Fibroblast of the aortic adventitia (primary cell): ENCODE results near the gene PADI3. TPM values are rescaled to one million over a fixed set of nuclear protein-coding genes. Genes with fewer than 3 reads are reported as not detected.

Experiments
- DNase-seq: peaks from one replicate; pipeline ENCODE4 v3.0.0-alpha.2; 2010; ENCODE audit warnings: low read depth
- H3K4me3 ChIP-seq: 2 replicates; pipeline ENCODE4 v1.5.1; 2011; ENCODE audit warnings: low read depth, mild to moderate bottlenecking, control low read depth, low read length, moderate library complexity
- total RNA-seq: library from RNA; depleted of rRNA; stranded (reverse); fragments of >200 nt; gene quantifications from 2 replicates; pipeline ENCODE4 v1.2.3, GENCODE V29; 2012; ENCODE audit warnings: low replicate concordance
- TF ChIP-seq, protein P1 (sequence below): IDR thresholded peaks from 2 replicates; pipeline ENCODE4 v1.5.1; 2011; ENCODE audit warnings: mild to moderate bottlenecking, low read length, control low read depth, inconsistent platforms; ENCODE audit not compliant: insufficient read depth

The PADI3 gene
- total RNA-seq, 1 donor = not detected

DNA sequence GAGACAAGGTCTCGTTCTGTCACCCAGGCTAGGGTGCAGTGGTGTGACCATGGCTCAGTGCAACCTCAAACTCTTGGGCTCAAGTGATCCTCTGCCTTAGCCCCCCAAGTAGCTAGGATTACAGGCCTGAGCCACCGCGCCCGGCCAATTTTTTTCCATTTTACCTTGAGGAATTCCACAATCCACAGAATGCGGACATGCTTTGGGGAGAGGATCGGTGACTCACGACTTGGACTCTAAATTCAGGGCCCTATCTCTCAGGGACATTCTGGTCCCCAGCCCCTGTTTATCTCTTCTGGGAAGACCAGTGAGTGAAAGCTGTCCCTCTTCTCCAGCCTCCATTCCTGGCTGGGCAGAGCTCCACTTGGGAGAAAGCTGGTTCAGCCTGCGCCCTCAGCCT is 38.7 kb upstream of the PADI3 start:
- H3K4me3 ChIP-seq = no peak overlapping the region
- no peak for DNase-seq
- TF ChIP-seq, protein P1, sequence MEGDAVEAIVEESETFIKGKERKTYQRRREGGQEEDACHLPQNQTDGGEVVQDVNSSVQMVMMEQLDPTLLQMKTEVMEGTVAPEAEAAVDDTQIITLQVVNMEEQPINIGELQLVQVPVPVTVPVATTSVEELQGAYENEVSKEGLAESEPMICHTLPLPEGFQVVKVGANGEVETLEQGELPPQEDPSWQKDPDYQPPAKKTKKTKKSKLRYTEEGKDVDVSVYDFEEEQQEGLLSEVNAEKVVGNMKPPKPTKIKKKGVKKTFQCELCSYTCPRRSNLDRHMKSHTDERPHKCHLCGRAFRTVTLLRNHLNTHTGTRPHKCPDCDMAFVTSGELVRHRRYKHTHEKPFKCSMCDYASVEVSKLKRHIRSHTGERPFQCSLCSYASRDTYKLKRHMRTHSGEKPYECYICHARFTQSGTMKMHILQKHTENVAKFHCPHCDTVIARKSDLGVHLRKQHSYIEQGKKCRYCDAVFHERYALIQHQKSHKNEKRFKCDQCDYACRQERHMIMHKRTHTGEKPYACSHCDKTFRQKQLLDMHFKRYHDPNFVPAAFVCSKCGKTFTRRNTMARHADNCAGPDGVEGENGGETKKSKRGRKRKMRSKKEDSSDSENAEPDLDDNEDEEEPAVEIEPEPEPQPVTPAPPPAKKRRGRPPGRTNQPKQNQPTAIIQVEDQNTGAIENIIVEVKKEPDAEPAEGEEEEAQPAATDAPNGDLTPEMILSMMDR = no peak

DNA sequence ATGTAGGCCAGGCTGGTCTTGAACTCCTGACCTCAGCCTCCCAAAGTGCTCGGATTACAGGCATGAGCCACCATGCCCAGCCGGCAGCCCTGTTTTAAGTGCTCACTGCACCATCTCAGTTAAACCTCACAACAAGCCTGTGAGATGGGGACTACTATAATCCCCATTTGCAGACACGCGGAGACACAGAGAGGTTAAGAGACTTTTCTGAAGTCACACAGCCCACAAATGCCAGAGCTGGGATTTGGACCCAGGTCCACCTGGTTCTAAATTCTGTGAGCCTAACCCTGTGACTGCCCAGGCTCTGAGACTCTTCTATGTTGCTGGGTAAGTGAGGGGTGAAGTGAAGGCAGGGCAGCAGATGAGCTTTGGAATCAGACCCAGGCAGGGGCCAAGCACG is 37.5 kb upstream of the PADI3 start:
- DNase-seq = no peak
- TF ChIP-seq, protein P1 = no peak
- no peak overlapping the region for H3K4me3 ChIP-seq

DNA sequence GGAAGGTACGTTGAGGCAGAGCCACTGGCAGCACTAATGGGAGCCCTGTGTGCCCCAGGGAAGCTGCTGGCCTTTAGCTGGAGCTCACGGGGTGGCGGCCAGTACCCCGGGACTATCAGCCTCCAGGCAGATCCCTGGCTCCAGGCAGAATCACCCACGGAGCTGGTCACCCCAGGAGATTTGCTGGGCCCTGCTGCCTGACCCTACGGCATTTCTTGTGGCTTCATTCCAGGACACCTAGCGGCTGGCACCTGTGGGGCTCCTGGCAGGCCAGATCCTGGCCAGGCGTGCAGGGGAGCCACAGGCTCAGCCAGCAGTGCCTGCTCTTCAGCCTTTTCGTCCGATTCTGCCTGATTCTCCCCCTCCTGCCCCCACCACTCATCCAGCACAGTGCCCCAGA is 36.9 kb upstream of the PADI3 start:
- TF ChIP-seq, protein P1 = no peak
- no peak overlapping the region for H3K4me3 ChIP-seq
- DNase-seq = no peak

DNA sequence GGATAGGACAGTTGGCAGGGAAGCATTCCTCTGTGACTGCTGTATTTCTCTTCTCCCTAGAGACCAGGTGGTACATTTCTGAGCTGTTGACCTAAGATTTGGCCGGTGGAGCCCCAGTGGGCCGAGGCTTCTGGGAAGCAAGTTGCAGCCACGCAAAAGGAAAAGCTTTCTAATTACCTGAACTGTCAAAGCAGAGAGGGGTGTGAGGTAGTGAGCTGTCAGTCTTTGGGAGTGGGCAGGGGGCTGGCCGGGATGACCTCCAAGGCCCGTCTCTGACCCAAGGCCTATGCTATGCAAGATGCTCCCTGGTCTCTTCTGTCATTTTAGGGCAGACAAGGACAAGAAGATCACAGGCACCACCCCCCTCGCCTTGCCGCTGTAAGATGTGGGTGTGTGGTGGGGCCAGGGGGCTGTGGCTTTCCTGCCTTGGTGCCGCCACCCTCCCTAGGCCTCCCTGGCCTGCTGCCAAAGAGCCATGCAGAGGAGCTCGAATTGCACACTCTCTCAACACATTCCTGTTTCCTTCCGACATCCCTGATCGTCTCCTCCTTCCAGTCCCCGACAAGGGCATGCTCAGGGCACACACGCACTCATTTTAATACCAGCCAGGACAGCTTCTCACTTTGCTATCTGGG is 36.3 kb upstream of the PADI3 start:
- peak; percentile 64 for DNase-seq
- TF ChIP-seq, protein P1 = no peak
- H3K4me3 ChIP-seq = no peak overlapping the region

DNA sequence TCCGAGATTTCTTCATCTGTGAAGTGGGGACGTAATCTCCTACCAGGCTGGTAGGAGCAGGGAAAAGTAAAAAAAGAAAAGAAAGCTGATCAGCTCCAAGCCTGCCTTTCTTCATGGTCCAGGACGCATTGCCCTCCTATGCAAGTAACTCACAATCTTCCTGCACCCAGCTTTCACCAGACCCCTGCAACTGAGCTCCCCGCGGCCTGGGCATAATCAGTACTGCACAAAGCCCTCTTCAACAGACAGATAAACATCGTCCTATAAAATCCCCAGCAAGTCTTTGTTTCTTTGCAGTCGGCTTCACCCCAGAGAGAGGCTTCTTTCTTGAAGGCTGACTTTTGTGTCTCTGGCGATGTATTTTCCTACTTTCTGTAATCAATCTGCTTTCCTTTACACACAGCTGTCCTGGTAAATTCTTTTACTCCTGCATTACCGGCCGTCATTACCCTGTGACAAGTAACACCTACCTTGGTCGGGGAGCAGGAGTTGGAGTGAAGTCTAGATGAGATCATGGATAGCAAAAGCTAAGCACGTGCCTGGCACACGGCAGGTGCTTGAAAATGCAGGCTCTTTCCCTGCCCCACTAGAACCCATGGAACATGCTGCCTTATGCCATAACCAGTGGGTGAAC is 35.6 kb upstream of the PADI3 start:
- TF ChIP-seq, protein P1 = no peak
- DNase-seq = no peak

DNA sequence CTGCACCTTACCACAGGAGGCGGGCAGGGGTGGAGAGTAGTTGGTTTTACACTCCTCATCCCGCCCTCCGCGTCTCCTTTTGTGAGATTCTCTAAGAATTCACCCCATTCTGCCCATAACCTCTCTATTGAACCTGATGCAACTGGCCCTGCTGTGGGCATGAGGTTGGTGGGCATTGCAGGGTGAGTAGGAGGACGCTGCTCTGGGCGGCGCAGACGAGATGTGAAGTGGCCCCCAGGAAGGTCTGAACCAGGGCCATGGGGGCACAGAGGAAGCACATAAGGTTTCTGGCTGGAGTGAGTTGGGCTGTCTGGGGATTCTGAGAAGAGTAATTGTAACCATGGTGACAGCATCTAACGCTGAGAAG is 35.1 kb upstream of the PADI3 start:
- H3K4me3 ChIP-seq = no peak overlapping the region
- TF ChIP-seq, protein P1 = no peak
- DNase-seq = no peak

More for the DNA sequence above, 35.6 kb upstream of the PADI3 start:
- H3K4me3 ChIP-seq = no peak overlapping the region
